ENCODE data around the gene ADSS2. TPM values are rescaled to one million over a fixed set of nuclear protein-coding genes. Genes with fewer than 3 reads are reported as not detected.

Gene ADSS2
- total and polyA plus RNA-seq, 2 of the 4 experiments (the other 2 are of a cell fraction): 14.9 to 30.1 TPM

GRCh38 chr1:244383278-244383884 is 68.3 kb downstream of the ADSS2 start:
- DNase-seq (no peak), ATAC-seq (ENCODE audit: low read depth) (no peak)
- 0 out of 3 replicates have a peak overlapping the region, but pooled peaks have one; percentile 25 for H2BK15ac ChIP-seq (ENCODE audit: low read depth, low read length)
- no peak overlapping the region for H3K56ac ChIP-seq (ENCODE audit: extremely low read depth, insufficient read depth, low read length)
- H2BK5ac ChIP-seq (ENCODE audit: low read depth, low read length, poor library complexity, severe bottlenecking): no peak overlapping the region
- dilution Hi-C loops (cut with HindIII; ENCODE audit: low sequenced_read_pairs, unreplicated experiment): no loop called here
- no peak overlapping the region for H3K4me2 ChIP-seq (ENCODE audit: low read depth, low read length)
- WGBS, 2 experiments (ENCODE audit: extremely low coverage in 2 of 2, insufficient read length in 1 of 2): no CpG with 5 or more reads among the region's 4 CpGs
- no peak overlapping the region for H4K5ac ChIP-seq (ENCODE audit: low read depth, low read length)
- H2AFZ ChIP-seq (replicated peaks; ENCODE audit: low read length, poor library complexity): no peak overlapping the region
- intact Hi-C loops (cut with micrococcal nuclease): no loop called here
- no peak overlapping the region for H3K18ac ChIP-seq (ENCODE audit: low read depth, low read length)
- ChIA-PET CTCF (no interaction called here), POLR2A (ENCODE audit: unreplicated experiment) (no interaction called here)
- H3K79me1 ChIP-seq (ENCODE audit: low read depth in 1 of 2, low read length in 2 of 2): no peaks in the 10 kb centered on the region
- no peak overlapping the region for H3K4me3 ChIP-seq (ENCODE audit: insufficient read depth, low read depth, low read length)
- H3K23ac ChIP-seq (ENCODE audit: low read depth, low read length): no peak overlapping the region
- no peak overlapping the region for H3K27ac ChIP-seq (ENCODE audit: insufficient read depth, low read length)
- no TSS peak for BruUV-seq (replicated peaks)
- H3K14ac ChIP-seq (replicated peaks; ENCODE audit: low read depth, low read length): no peak overlapping the region
- no peak overlapping the region for H4K8ac ChIP-seq (ENCODE audit: low read depth in 2 of 2, low read length in 2 of 2)
- TF ChIP-seq, protein P1, sequence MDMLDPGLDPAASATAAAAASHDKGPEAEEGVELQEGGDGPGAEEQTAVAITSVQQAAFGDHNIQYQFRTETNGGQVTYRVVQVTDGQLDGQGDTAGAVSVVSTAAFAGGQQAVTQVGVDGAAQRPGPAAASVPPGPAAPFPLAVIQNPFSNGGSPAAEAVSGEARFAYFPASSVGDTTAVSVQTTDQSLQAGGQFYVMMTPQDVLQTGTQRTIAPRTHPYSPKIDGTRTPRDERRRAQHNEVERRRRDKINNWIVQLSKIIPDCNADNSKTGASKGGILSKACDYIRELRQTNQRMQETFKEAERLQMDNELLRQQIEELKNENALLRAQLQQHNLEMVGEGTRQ (IDR thresholded peaks at IDR 0.05; ENCODE audit: low read depth, low read length): no peak
- no peak for TF ChIP-seq MAZ (IDR thresholded peaks at IDR 0.05; ENCODE audit: borderline replicate concordance, low read depth, low read length)
- TF ChIP-seq ELK1 (IDR thresholded peaks at IDR 0.05; ENCODE audit: borderline replicate concordance, low read depth, low read length): no peak
- TF ChIP-seq FOS (IDR thresholded peaks at IDR 0.05; ENCODE audit: low read depth, low read length): no peak
- TF ChIP-seq MAFK (IDR thresholded peaks at IDR 0.05; ENCODE audit: low read depth, low read length): no peak
- TF ChIP-seq RCOR1 (IDR thresholded peaks at IDR 0.05; ENCODE audit: insufficient replicate concordance, low read length): no peak
- no peak for TF ChIP-seq POLR2A (IDR thresholded peaks at IDR 0.05; ENCODE audit: low read depth, low read length)
- no peak for TF ChIP-seq RAD21 (IDR thresholded peaks at IDR 0.05; ENCODE audit: low read length)
- TF ChIP-seq BHLHE40 (IDR thresholded peaks at IDR 0.05; ENCODE audit: low read depth, low read length): no peak
- TF ChIP-seq CTCF (conservative IDR thresholded peaks at IDR 0.05; ENCODE audit: low read depth, low read length): no peak
- TF ChIP-seq SMC3 (IDR thresholded peaks at IDR 0.05; ENCODE audit: low read depth, low read length): no peak
- no peak for TF ChIP-seq CEBPB (IDR thresholded peaks at IDR 0.05; ENCODE audit: low read depth, low read length)
- no peak for TF ChIP-seq MXI1 (IDR thresholded peaks at IDR 0.05; ENCODE audit: borderline replicate concordance, low read depth, low read length)
- no peak for TF ChIP-seq NFE2L2 (IDR thresholded peaks at IDR 0.05; ENCODE audit: low read depth, low read length)
- TF ChIP-seq CHD1 (IDR thresholded peaks at IDR 0.05; ENCODE audit: low read depth, low read length): no peak
- no peak for TF ChIP-seq RFX5 (IDR thresholded peaks at IDR 0.05; ENCODE audit: low read depth, low read length)
- H4K91ac ChIP-seq (ENCODE audit: insufficient read depth, low read depth, low read length): no peak overlapping the region
- no peaks in the 10 kb centered on the region for H3K9me3 ChIP-seq (ENCODE audit: control insufficient read depth, insufficient read depth, low read length)
- no peaks in the 10 kb centered on the region for H3K27me3 ChIP-seq (ENCODE audit: control insufficient read depth, insufficient read depth, low read length)
- peaks cover 8% of the 10 kb centered on the region for H3K4me1 ChIP-seq (ENCODE audit: control insufficient read depth, insufficient read depth, low read length)
- H3K9ac ChIP-seq (ENCODE audit: low read depth, low read length): no peak overlapping the region
- no peaks in the 10 kb centered on the region for H4K20me1 ChIP-seq (ENCODE audit: insufficient read depth, low read length)
- H2AK9ac ChIP-seq (replicated peaks; ENCODE audit: low read depth, low read length, poor library complexity): no peak overlapping the region
- H3K9me1 ChIP-seq (ENCODE audit: insufficient read depth, low read length): no peaks in the 10 kb centered on the region
- H3K4ac ChIP-seq (ENCODE audit: low read depth, low read length): no peak overlapping the region
- no peaks in the 10 kb centered on the region for H3K36me3 ChIP-seq (ENCODE audit: control insufficient read depth, insufficient read depth, low read length)
- H2AK5ac ChIP-seq (ENCODE audit: low read depth, low read length): no peak overlapping the region
- in situ Hi-C loops (cut with MboI; ENCODE audit: low sequenced_read_pairs): no loop called here
- H2BK20ac ChIP-seq (ENCODE audit: low read depth, low read length): no peak overlapping the region
- no peak overlapping the region for H2BK120ac ChIP-seq (ENCODE audit: low read depth, low read length)

Measured in IMR-90 (cell line).